ENCODE measurements around the gene RPTN.

GRCh38 chr1:152115344-152115743, 43.7 kb downstream of the RPTN start, which contains the start of gene TCHH:
- TF ChIP-seq EZH2 (IDR thresholded peaks at IDR 0.05) (no peak), POLR2AphosphoS5 (IDR thresholded peaks at IDR 0.05; ENCODE audit: borderline replicate concordance, low read depth, low read length) (no peak)

Measured in SK-N-MC (cell line).